ENCODE results near the gene NPHP4.

- TF ChIP-seq CTCF (IDR thresholded peaks at IDR 0.05): no peak
- no peak for TF ChIP-seq POLR2A (IDR thresholded peaks at IDR 0.05)
Observed at GRCh38 chr1:5818755-5819154, 173.5 kb downstream of the NPHP4 start.
